ENCODE measurements around the gene NDUFAF8. TPM values are rescaled to one million over a fixed set of nuclear protein-coding genes. Genes with fewer than 3 reads are reported as not detected.

Gene NDUFAF8
- total RNA-seq, 2 experiments from 2014 or later = 72.3 to 75.4 TPM

- intact Hi-C loops (cut with micrococcal nuclease) = no loop called here
- POLR2A ChIA-PET = no interaction called here
- no peak for ATAC-seq
- TF ChIP-seq CTCF (IDR thresholded peaks at IDR 0.05) = no peak
- Mint-ChIP-seq H3K4me1 (ENCODE audit: low read depth) (no peaks in the 10 kb centered on the region), H3K4me3 (no peak overlapping the region), H3K27me3 (no peaks in the 10 kb centered on the region), H3K9me3 (no peaks in the 10 kb centered on the region), H3K36me3 (ENCODE audit: low read depth) (no peaks in the 10 kb centered on the region), H3K27ac (no peak overlapping the region)
- DNase-seq = no peak
- CTCF ChIA-PET = interaction anchor here (1.0 kb wide), 1 partner anchor 55 kb away, joined by 3 read pairs; no protein-coding TSS in a partner anchor
Observed at GRCh38 chr17:81197831-81198490, 41.2 kb upstream of the NDUFAF8 start.

- DNase-seq (no peak), ATAC-seq (no peak)
- Mint-ChIP-seq H3K36me3 (ENCODE audit: low read depth) (no peaks in the 10 kb centered on the region), H3K27ac (no peak overlapping the region), H3K9me3 (no peaks in the 10 kb centered on the region), H3K27me3 (no peaks in the 10 kb centered on the region), H3K4me3 (no peak overlapping the region), H3K4me1 (ENCODE audit: low read depth) (no peaks in the 10 kb centered on the region)
- CTCF ChIA-PET = no interaction called here
- POLR2A ChIA-PET = no interaction called here
- no peak for TF ChIP-seq CTCF (IDR thresholded peaks at IDR 0.05)
- intact Hi-C loops (cut with micrococcal nuclease) = no loop called here
Observed at GRCh38 chr17:81198826-81199481, 40.2 kb upstream of the NDUFAF8 start.

GRCh38 chr17:81199482-81199830 lies 39.7 kb upstream of the NDUFAF8 start:
- Mint-ChIP-seq H3K27ac (no peak overlapping the region), H3K4me3 (no peak overlapping the region), H3K9me3 (no peaks in the 10 kb centered on the region), H3K4me1 (ENCODE audit: low read depth) (no peaks in the 10 kb centered on the region), H3K36me3 (ENCODE audit: low read depth) (no peaks in the 10 kb centered on the region), H3K27me3 (no peaks in the 10 kb centered on the region)
- DNase-seq (no peak), ATAC-seq (no peak)
- ChIA-PET POLR2A (no interaction called here), CTCF (no interaction called here)
- intact Hi-C loops (cut with micrococcal nuclease) = no loop called here
- TF ChIP-seq CTCF (IDR thresholded peaks at IDR 0.05) = no peak

- DNase-seq = no peak
- Mint-ChIP-seq H3K4me1 (ENCODE audit: low read depth) (no peaks in the 10 kb centered on the region), H3K27me3 (no peaks in the 10 kb centered on the region), H3K36me3 (ENCODE audit: low read depth) (no peaks in the 10 kb centered on the region), H3K9me3 (no peaks in the 10 kb centered on the region), H3K4me3 (no peak overlapping the region), H3K27ac (no peak overlapping the region)
- no peak for ATAC-seq
- intact Hi-C loops (cut with micrococcal nuclease) = no loop called here
- POLR2A ChIA-PET = interaction anchor here (1.0 to 1.5 kb wide), 2 partner anchors 10 to 11 kb away, joined by 4 to 5 read pairs; no protein-coding TSS in a partner anchor
- TF ChIP-seq CTCF (IDR thresholded peaks at IDR 0.05) = no peak
- CTCF ChIA-PET = interaction anchor here (1.0 kb wide), 1 partner anchor 56 kb away, joined by 3 read pairs; no protein-coding TSS in a partner anchor
Observed at GRCh38 chr17:81200201-81200600, 38.9 kb upstream of the NDUFAF8 start.
